AG08396 (cell line): ENCODE data around the gene DSTYK.

Experiments
- DNase-seq: peaks from one replicate; pipeline ENCODE4 v3.0.0; 2012; ENCODE audit warnings: low spot score, mixed read lengths

Gene DSTYK

DNA sequence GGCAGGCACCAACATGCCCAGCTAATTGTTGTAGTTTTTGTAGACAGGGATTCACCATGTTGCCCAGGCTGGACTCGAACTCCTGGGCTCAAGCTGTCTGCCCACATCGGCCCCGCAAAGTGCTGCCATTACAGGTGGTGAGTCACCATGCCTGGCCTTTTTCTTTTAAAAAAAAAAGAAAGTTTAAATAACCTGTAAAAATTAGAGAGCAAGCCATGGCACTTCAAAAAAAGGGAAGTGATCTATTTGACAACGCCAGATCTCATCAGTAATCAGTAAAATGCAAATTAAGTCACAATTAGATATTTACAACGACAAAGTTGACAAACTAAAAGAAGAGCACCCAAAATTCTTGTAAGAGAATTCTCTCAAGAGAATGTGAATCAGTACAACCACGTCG is 86.8 kb downstream of the DSTYK start:
- no peak for DNase-seq

DNA sequence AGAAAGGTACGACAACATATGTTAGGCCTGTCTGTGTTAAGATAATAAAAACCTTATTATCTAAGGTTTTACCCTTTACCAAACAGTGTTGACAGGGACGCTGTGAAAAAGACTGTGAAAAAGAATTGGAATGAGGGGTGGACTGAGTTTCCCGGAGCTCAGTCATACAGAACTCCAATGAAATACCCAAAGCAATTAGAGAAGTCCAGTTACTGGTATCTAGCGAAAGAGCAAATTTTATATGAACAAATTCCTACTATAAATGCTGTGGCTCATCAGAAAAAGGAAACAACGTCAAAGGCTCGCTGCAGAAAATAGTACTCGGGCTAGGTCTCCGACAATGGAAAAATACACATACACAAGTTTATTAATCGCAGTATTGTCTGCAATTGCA is 89.0 kb downstream of the DSTYK start:
- DNase-seq = no peak

DNA sequence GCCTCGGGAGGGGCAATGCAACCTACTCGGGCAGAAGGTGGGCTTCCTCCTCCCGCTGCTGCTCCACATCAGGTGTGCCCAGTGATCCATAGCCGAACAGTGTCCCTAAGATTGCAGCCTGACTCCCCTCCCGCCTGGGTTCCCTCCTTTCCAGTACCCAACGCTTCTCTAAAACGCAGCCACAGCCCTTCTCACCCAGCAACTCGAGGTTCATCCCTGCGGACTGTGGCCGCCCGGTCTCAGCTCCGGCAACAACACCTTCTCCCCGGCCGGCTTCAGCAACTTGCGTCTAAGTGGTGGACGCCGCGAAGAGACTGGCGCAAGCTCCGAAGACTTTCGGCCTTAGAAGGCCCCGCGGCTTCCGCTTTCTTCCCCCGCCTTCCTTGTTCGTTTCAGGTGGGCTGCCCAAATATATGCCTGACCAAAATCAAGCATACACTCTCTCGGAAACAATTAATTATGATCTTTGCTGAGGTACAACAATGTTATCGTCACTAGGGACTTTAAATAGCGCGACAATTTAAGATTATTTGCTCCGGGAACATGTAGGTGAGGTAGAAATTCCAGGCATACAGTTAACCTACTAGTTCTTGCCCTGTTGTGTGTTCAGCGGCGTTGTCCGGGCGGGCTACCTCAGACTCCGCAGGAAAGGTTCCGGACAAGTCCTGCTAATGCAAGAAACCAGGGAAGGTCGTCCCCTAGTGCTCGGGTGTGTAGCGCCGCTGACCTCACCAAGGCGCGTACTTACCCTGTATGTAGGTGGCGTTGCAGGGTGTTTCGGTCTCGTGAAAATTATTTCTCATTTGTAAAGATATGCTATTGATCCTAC is 89.6 kb downstream of the DSTYK start, which contains the start of gene RBBP5:
RBBP5 (minus strand) TSS at position 319 of the 829 bp plus-strand sequence; CDS start at position 214, 105 bp downstream.
- DNase-seq = peak; percentile 88

DNA sequence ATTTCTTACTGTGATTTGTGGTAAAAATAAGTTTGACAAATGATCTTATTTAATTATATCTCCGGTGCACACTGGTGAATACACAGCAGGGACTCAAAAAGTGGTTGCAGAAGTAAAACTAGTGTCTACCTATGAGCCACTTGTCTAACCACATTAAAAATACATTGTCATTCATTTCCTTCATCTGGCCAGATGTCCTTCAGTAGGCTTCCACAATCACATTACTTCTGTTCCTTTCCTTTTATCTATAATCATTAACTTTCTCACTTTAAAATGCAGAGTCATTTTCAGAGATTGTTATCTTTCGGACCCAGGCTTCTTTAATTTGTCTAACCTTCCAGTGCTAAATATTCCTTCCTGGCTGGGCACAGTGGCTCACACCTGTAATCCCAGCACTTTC is 92.8 kb downstream of the DSTYK start:
- DNase-seq = no peak

DNA sequence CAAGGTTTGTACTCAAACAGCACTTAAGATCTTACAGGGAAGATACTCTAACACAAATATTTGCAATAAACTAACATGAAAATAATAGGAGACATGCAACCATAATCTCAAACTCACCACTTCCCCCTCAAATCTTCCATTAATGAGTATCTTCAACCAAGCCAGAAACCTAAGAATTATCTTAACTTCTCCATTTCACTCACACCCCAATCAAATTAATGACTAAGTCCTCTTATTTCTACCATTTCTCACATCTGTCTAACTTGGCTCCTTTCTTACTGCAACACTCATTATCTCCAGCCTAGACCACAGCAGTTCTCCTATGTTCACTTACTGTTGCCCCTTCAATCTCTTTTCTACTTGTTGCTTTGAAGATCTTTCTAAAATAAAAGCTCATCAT is 100.1 kb downstream of the DSTYK start:
- no peak for DNase-seq

DNA sequence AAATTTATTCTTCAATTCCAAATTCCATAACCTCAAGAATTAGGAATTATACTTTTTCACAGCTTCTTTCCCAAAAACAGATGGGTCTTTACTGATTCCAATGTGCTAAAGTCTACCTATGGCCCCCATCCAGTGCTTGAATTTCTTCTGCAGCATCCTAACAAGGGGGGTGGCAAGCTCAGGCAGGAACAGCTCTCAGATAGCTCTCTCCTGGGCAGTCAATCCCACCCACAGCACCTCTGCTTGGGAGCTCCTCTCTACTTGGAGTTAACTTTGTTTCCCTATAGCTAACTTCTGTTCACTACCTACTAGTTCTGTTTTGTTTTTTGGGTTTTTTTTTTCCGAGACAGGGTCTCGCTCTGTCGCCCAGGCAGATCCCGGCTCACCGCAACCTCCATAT is 101.8 kb downstream of the DSTYK start:
- no peak for DNase-seq

DNA sequence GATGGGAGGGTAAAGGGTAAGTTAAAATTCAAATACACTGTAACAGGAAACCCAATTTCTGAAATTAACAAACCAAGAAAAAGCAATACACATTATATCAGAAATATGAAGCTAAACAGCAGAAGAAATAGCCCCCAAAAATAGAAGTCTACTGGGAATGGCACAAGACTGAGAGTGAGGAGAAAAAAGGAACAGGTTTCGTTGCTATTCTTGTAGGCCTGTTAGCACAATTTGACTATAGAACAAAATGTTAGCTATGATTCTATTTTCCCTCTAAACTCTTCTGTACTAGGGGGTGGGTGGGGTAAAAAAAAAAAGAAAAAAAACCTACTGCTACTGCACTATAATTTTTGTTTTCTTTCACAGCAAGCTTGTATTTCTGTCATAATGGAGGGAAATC is 102.2 kb downstream of the DSTYK start:
- no peak for DNase-seq

DNA sequence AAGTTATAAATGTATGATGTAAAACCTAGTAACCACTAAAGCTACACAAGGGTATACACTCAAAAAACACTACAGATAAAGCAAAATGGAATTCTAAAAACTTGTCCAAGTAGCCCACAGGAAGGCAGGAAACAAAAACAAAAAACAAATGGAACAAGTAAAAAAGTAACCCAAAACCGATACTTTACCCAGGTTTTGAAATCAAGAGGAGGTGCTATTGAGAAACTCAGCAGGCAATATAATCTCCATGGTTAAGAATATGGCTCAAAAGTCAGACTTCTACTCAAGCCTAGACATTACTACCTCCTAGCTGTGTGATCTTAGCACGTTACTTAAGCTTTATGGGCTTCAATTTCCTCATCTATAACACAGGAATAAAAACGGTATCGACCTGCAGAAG is 103.0 kb downstream of the DSTYK start:
- DNase-seq = no peak

DNA sequence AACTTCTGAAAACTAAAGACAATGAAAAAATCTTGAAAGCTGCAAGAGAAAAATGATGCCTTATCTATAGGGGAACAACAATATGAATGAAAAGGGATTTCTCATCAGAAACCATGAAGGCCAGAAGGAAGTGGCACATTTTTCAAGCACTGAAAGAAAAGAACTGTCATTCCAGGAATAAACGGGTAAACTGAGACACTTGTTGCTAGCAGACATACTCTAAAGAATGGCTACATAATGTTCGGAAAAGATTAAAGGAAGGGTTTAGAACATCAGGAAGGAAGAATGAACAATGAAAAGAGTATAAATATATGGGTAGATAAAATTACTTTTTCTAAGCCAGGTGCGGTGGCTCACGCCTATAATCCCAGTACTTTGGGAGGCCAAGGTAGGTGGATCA is 104.2 kb downstream of the DSTYK start:
- no peak for DNase-seq

DNA sequence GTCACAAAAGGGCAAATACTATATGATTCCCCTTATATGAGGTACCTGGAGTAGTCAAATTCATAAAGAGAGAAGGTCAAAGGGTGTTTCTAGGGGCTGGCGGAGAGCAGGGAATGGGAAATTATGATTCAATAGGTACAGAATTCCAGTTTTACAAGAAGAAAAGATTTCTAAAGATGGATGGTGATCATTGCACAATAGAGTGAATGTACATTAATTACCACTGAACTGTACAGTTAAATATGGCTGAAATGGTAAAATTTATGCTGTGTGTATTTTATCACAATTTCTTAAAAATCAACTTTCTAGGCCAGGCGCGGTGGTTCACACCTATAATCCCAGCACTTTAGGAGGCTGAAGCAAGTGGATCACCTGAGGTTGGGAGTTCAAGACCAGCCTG is 109.1 kb downstream of the DSTYK start:
- no peak for DNase-seq

DNA sequence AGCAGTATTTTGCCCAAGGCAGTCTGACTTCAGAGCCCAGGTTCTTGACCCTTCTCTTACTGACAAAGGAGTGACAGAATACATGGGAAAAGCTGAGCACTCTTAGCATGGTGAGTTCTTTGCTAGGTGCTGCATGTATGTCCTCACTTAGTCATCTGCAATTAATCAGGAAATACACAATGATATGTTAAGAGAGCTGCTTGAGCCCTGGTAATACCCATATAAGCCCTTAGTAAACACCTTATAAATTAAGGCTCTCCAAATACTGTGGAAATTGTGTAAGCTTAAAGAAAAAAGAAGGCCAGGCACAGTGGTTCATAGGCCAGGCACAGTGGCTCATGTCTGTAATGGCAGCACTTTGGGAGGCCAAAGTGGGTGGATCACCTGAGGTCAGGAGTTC is 113.3 kb downstream of the DSTYK start:
- DNase-seq = no peak

DNA sequence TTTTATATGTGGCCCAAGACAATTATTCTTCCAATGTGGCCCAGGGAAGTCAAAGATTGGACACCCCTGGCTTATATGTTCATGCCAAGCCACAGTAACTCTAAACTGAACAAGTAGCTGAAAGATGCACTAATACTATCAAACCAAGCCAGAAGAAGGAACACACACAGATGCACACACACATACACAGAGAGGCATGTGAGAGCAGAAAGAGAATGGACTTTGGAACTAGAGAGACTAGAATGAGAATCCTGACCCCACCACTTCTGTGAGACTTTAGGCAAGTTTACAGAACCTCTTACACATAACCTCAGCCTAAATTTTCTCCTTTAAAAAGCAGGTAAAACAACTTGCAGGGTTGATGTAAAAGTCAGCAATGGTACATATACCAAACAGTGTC is 116.1 kb downstream of the DSTYK start:
- no peak for DNase-seq
